Measurements from ENCODE around the gene COX8A. TPM values are rescaled to one million over a fixed set of nuclear protein-coding genes. Genes with fewer than 3 reads are reported as not detected.
"Not testable (repeated sequence)": the region's sequence is repeated elsewhere in the genome, so short reads cannot be mapped to it uniquely, and the experiment has no call there.

The COX8A gene
- total and polyA plus RNA-seq, 9 of the 15 experiments (the other 6 are each of a cell fraction or from before 2014, with no cell fraction given) = 274 to 1,206 (median 526) TPM

- no peak for TF ChIP-seq TAF15 (IDR thresholded peaks at IDR 0.05; ENCODE audit: low read depth, low read length)
Measured at GRCh38 chr11:63970902-63971301, 3.5 kb upstream of the COX8A start (continued).

- intact Hi-C loops (cut with micrococcal nuclease) = not testable (repeated sequence)
- peaks cover 15 to 30% of the 10 kb centered on the region in 2 experiments for H3K4me1 ChIP-seq (replicated peaks in 1 of 2; ENCODE audit: control insufficient read depth in 2 of 2, insufficient read depth in 2 of 2, low read length in 2 of 2)
Measured at GRCh38 chr11:63973912-63974258, 535 bp upstream of the COX8A start.

More at GRCh38 chr11:63973912-63974258, 535 bp upstream of the COX8A start:
- BruUV-seq (replicated peaks); ATAC-seq; H3K4me3 ChIP-seq; H3K9ac ChIP-seq (ENCODE audit: insufficient read depth in 1 of 2, low read depth in 2 of 2, low read length in 2 of 2); DNase-seq (ENCODE audit: extremely low read depth in 1 of 4, low spot score in 3 of 4); H3K9me1 ChIP-seq (ENCODE audit: control insufficient read depth, insufficient read depth, low read length); in situ Hi-C loops (cut with MboI); H3K27me3 ChIP-seq (ENCODE audit: control insufficient read depth in 2 of 2, insufficient read depth in 2 of 2, low read length in 2 of 2); FAIRE-seq; H3K9me3 ChIP-seq (replicated peaks; ENCODE audit: control insufficient read depth, insufficient read depth, low read depth, low read length); CTCF ChIA-PET (ENCODE audit: low intra/inter-chr PET ratio): not testable (repeated sequence)
- H2AFZ ChIP-seq (ENCODE audit: low read depth, low read length) = peak overlapping the region; percentile 67
- H3K27ac ChIP-seq (ENCODE audit: extremely low read depth, low read depth, low read length) = peak overlapping the region; percentile 58; the same call in 2 of the 3 replicates
- TF ChIP-seq MBD1 (CRISPR knock-in tag; IDR thresholded peaks at IDR 0.05) = 0 out of 2 replicates have a peak, but pooled peaks have one; percentile 65
- TF ChIP-seq KDM1A (IDR thresholded peaks at IDR 0.05) = peak; percentile 20 to 23; a peak in 2 of 4 replicates
- TF ChIP-seq AFF4 (CRISPR knock-in tag; IDR thresholded peaks at IDR 0.05) = 0 out of 2 replicates have a peak, but pooled peaks have one; percentile 25
- peak; percentile 69 for TF ChIP-seq ZNF384 (IDR thresholded peaks at IDR 0.05; ENCODE audit: low read depth, low read length)
- H3K36me3 ChIP-seq (ENCODE audit: control insufficient read depth, insufficient read depth, low read length) = peaks cover 25% of the 10 kb centered on the region
- peaks cover 13% of the 10 kb centered on the region for H4K20me1 ChIP-seq (replicated peaks; ENCODE audit: control insufficient read depth, insufficient read depth, low read length)
- WGBS (ENCODE audit: insufficient coverage, low coverage, missing lambda C conversion rate) = 66% methylated on average over 17 of the region's 18 CpGs
- H3K79me2 ChIP-seq (ENCODE audit: control insufficient read depth, insufficient read depth, low read length) = peaks cover 44% of the 10 kb centered on the region
- POLR2A ChIA-PET = interaction anchor here (0.6 to 1.5 kb wide), 15 partner anchors 8 to 618 kb away, joined by 3 to 7 read pairs (median 4); partner anchors contain the start of genes FERMT3 and OTUB1
- peak overlapping the region; percentile 97; the same call in 1 of the 2 replicates for H3K4me2 ChIP-seq (ENCODE audit: insufficient read depth, low read length)

Measured in K562 (cell line).